Left lung (tissue), 10 donors: Measurements from ENCODE around the gene ADCK1. TPM values are rescaled to one million over a fixed set of nuclear protein-coding genes. Genes with fewer than 3 reads are reported as not detected.

Source experiments
- ATAC-seq: fragments of 200-7000 bp; cut with Tn5 transposase; one replicate; pipeline ENCODE4 v1.9.1; 2020; ENCODE audit warnings: moderate library complexity
- DNase-seq, 4 donors: peaks; one replicate each; pipeline ENCODE4 v3.0.0-alpha.2; 2013 to 2020
- H3K27ac ChIP-seq, 2 donors: fragments of 200-600 bp; sonication (generic) in 1 of 2; one replicate each; pipeline versions ENCODE4 v1.5.0 to v1.8.0; 2020 to 2021
- H3K27me3 ChIP-seq, 2 donors: fragments of 200-600 bp; sonication (generic) in 1 of 2; one replicate each; pipeline versions ENCODE4 v1.5.0 to v1.8.0; 2020 to 2021
- H3K36me3 ChIP-seq, 2 donors: fragments of 200-600 bp; sonication (generic) in 1 of 2; one replicate each; pipeline versions ENCODE4 v1.5.0 to v1.8.0; 2020 to 2021
- H3K4me1 ChIP-seq, 2 donors: fragments of 200-600 bp; one replicate each; pipeline ENCODE4 v1.8.0; 2021
- H3K4me3 ChIP-seq, 2 donors: fragments of 200-600 bp; sonication (generic) in 1 of 2; one replicate each; pipeline versions ENCODE4 v1.5.0 to v1.8.0; 2020 to 2021; ENCODE audit warnings: mild to moderate bottlenecking in 1 of 2
- H3K9me3 ChIP-seq, 2 donors: fragments of 200-600 bp; sonication (generic) in 1 of 2; one replicate each; pipeline versions ENCODE4 v1.5.0 to v1.8.0; 2020 to 2021
- intact Hi-C, 2 donors: fragments of 100-400 bp; cut with DNase I; formaldehyde crosslinking; loops; one replicate each; pipeline versions ENCODE4 v1.11.2 to v1.14.2; 2022
- polyA plus RNA-seq, 6 donors: library from polyadenylated mRNA; unstranded; fragments of 120-200 nt; gene quantifications; one replicate each; pipeline ENCODE4 v1.2.1, GENCODE V29; 2013; ENCODE audit not compliant: insufficient read length in 6 of 6
- total RNA-seq, 2 donors: library from RNA; stranded (reverse); fragmentation: NEBNext Ultra II Directional; extraction: Animal tissue kit (Norgen Biotek cat#: 25700); gene quantifications; one replicate each; pipeline ENCODE4 v1.2.1, GENCODE V29; 2021
- TF ChIP-seq, protein P1 (sequence below), 2 donors: fragments of 200-600 bp; sonication (generic) in 1 of 2; IDR thresholded peaks; one replicate each; pipeline versions ENCODE4 v1.5.0 to v1.8.0; 2021; ENCODE audit warnings: antibody characterized with exemption in 2 of 2
- donor health status: DM: no; HTN: yes; CAD: no.
- donor health status: DM: no; HTN: no; CAD: no.

ADCK1 gene
- total and polyA plus RNA-seq, 8 donors = 4.8 to 10.3 (median 6.9) TPM

GRCh38 chr14:77864580-77864979 is 64.7 kb downstream of the ADCK1 start:
- TF ChIP-seq, protein P1, sequence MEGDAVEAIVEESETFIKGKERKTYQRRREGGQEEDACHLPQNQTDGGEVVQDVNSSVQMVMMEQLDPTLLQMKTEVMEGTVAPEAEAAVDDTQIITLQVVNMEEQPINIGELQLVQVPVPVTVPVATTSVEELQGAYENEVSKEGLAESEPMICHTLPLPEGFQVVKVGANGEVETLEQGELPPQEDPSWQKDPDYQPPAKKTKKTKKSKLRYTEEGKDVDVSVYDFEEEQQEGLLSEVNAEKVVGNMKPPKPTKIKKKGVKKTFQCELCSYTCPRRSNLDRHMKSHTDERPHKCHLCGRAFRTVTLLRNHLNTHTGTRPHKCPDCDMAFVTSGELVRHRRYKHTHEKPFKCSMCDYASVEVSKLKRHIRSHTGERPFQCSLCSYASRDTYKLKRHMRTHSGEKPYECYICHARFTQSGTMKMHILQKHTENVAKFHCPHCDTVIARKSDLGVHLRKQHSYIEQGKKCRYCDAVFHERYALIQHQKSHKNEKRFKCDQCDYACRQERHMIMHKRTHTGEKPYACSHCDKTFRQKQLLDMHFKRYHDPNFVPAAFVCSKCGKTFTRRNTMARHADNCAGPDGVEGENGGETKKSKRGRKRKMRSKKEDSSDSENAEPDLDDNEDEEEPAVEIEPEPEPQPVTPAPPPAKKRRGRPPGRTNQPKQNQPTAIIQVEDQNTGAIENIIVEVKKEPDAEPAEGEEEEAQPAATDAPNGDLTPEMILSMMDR (IDR thresholded peaks at IDR 0.05) = no peak
- Histone ChIP-seq H3K4me3 (no peak overlapping the region), H3K27ac (no peak overlapping the region), H3K27me3 (no peaks in the 10 kb centered on the region), H3K9me3 (no peaks in the 10 kb centered on the region), H3K36me3 (peaks cover 0 to 4% of the 10 kb centered on the region in 2 donors), H3K4me1 (no peaks in the 10 kb centered on the region)
- intact Hi-C loops = no loop called here
- ATAC-seq (no peak), DNase-seq (no peak)

DNA sequence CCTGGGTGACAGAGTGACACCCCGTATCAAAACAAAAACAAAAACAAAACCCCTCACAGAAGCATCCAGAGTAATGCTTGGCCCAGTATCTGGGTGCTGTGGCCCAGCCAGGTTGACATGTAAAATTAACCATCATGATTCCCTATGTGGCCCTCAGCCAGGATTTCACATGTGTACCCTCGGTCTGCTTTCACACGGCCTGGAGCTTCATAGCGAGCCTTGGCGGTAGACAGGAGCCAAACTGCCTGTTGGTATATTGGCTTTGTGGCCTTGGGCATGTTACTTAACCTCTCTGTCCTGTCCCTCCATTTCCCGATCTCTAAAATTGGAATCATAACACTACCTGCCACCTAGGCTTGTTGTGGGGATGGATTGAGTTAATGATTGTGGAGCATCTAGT is 65.5 kb downstream of the ADCK1 start:
- ATAC-seq = no peak
- H3K27ac ChIP-seq = no peak overlapping the region
- H3K9me3 ChIP-seq = no peaks in the 10 kb centered on the region
- TF ChIP-seq, protein P1 (IDR thresholded peaks at IDR 0.05) = no peak
- intact Hi-C loops = no loop called here
- DNase-seq = no peak
- H3K4me3 ChIP-seq = no peak overlapping the region
- no peaks in the 10 kb centered on the region for H3K4me1 ChIP-seq
- H3K27me3 ChIP-seq = no peaks in the 10 kb centered on the region
- no peaks in the 10 kb centered on the region for H3K36me3 ChIP-seq

DNA sequence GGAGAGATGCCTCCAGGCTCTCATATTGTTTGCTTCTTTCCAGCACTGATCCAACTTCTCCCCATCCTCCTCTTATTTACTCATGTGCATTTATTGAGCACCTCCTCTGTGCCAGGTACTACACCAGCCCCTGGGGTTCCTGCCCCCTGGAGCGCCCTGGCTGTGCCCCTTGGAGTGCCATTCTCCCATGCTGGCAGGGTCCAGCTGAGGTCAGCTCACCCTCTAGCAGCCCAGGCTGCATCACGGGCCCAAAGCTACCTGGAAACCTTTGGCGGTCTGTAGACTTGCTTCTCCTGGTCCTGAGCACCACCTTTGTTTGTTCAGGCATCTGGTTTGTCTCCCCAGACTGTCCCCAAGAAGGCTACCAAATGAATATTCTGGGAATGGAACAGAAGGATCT is 67.0 kb downstream of the ADCK1 start:
- intact Hi-C loops = no loop called here
- no peak overlapping the region for H3K4me3 ChIP-seq
- no peak for ATAC-seq

GRCh38 chr14:77867476-77867875 is 67.6 kb downstream of the ADCK1 start:
- ATAC-seq = no peak

More for the DNA sequence above, 67.0 kb downstream of the ADCK1 start:
- TF ChIP-seq, protein P1 (IDR thresholded peaks at IDR 0.05) = no peak
- H3K4me1 ChIP-seq = no peaks in the 10 kb centered on the region
- H3K27me3 ChIP-seq = no peaks in the 10 kb centered on the region
- H3K27ac ChIP-seq = no peak overlapping the region
- no peak for DNase-seq
- no peaks in the 10 kb centered on the region for H3K9me3 ChIP-seq
- no peaks in the 10 kb centered on the region for H3K36me3 ChIP-seq

GRCh38 chr14:77868552-77869285 is 68.8 kb downstream of the ADCK1 start:
- Histone ChIP-seq H3K4me3 (no peak overlapping the region), H3K4me1 (no peaks in the 10 kb centered on the region), H3K36me3 (no peaks in the 10 kb centered on the region), H3K27ac (no peak overlapping the region), H3K27me3 (no peaks in the 10 kb centered on the region), H3K9me3 (peaks cover 0 to 4% of the 10 kb centered on the region in 2 donors)
- intact Hi-C loops = no loop called here
- DNase-seq (no peak), ATAC-seq (no peak)
- TF ChIP-seq, protein P1 (IDR thresholded peaks at IDR 0.05) = no peak

More at GRCh38 chr14:77867476-77867875, 67.6 kb downstream of the ADCK1 start:
- Histone ChIP-seq H3K4me1 (no peaks in the 10 kb centered on the region), H3K27me3 (no peaks in the 10 kb centered on the region), H3K27ac (no peak overlapping the region), H3K9me3 (no peaks in the 10 kb centered on the region), H3K4me3 (no peak overlapping the region), H3K36me3 (no peaks in the 10 kb centered on the region)
- TF ChIP-seq, protein P1 (IDR thresholded peaks at IDR 0.05) = no peak
- intact Hi-C loops = no loop called here
- DNase-seq = no peak
